Uterus (tissue), 4 donors: ENCODE measurements around the gene MFRP. TPM values are rescaled to one million over a fixed set of nuclear protein-coding genes. Genes with fewer than 3 reads are reported as not detected.

Experiments used
- DNase-seq, 2 donors: peaks; one replicate each; pipeline ENCODE4 v3.0.0-alpha.2; 2019 to 2020
- H3K27ac ChIP-seq, 2 donors: fragments of 200-600 bp; sonication (generic); 1 replicate in 1 of 2; 2 replicates in 1 of 2; pipeline ENCODE4 v1.5.1; 2016 to 2018
- H3K27me3 ChIP-seq, 2 donors: fragments of 200-600 bp; sonication (generic); one replicate each; pipeline ENCODE4 v1.5.1; 2018 to 2019; ENCODE audit warnings: control low read depth in 1 of 2
- H3K36me3 ChIP-seq, 2 donors: fragments of 200-600 bp; sonication (generic); one replicate each; pipeline ENCODE4 v1.5.1; 2019; ENCODE audit warnings: control low read depth in 1 of 2
- H3K4me1 ChIP-seq, 2 donors: fragments of 200-600 bp; sonication (generic); one replicate each; pipeline ENCODE4 v1.5.1; 2018 to 2019; ENCODE audit warnings: control low read depth in 1 of 2
- H3K4me3 ChIP-seq, 2 donors: fragments of 200-600 bp; sonication (generic); 1 replicate in 1 of 2; 2 replicates in 1 of 2; pipeline ENCODE4 v1.5.1; 2018 to 2019; ENCODE audit warnings: mild to moderate bottlenecking in 1 of 2
- H3K9me3 ChIP-seq, 2 donors: fragments of 200-600 bp; sonication (generic); one replicate each; pipeline ENCODE4 v1.5.1; 2019; ENCODE audit warnings: control low read depth in 1 of 2
- POLR2A ChIP-seq, 2 donors: fragments of 450-650 bp; IDR thresholded peaks; one replicate each; pipeline ENCODE4 v1.6.1; 2016; ENCODE audit warnings: antibody characterized with exemption in 2 of 2, mild to moderate bottlenecking in 1 of 2, moderate library complexity in 1 of 2
- intact Hi-C: fragments of 100-400 bp; cut with DNase I; formaldehyde crosslinking; loops from one replicate; pipeline ENCODE4 v1.15.1; 2023; ENCODE audit warnings: low total_unique reads
- total RNA-seq, 4 donors: library from RNA; depleted of rRNA in 3 of 4; stranded (reverse); fragments of >200 nt in 3 of 4; gene quantifications; one replicate each; pipeline versions ENCODE4 v1.1.0 to v1.2.4, GENCODE V29; 2014 to 2023
- TF ChIP-seq, protein P1 (sequence below), 4 experiments: fragments of 200-600 bp in 2 of 4; fragments of 450-650 bp in 2 of 4; sonication (generic) in 2 of 4; IDR thresholded peaks; one replicate each; pipeline ENCODE4 v1.5.1; 2016 to 2019; ENCODE audit warnings: antibody characterized with exemption in 4 of 4, mild to moderate bottlenecking in 2 of 4, moderate library complexity in 1 of 4
- donor health status: DM: yes; HTN: yes; CAD: no.

Gene MFRP
- total RNA-seq, 4 donors from 2014 or later = 0.07 to 0.26 TPM; not detected in 2

DNA sequence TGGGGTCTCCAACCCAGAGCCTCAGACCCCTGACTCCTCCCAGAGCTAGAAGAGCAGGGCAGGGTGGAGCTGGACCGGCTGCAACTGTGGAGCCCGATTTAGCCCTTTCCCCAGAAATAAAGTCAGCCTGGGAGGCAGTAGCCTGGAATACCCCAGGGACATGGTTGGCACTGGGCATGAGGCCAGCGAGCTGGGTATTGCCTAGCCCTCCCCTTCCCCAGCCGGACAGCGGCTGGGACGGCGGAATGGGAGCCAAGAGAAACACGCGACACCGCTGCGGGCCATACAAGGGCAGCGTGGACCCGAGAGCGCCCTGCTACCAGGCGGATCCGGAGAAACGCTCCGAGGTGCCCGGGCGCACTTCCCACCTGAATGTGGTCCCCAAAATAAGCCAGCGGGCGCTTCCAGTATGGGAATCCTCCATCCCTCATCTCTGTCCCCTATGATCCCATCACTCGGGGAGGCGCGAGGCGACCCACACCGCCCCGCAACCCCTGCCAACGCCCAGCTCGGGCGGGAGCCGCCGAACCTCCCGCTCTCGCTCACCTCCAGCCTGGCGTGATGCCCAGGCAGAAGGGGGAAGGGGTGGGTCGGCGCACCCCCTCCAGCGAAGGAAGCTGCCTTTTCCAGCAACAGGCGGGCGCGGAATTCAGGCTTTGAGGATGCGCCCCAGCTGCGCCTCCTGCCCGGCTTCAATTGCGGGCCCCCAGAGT is 30.3 kb downstream of the MFRP start:
- H3K36me3 ChIP-seq = no peaks in the 10 kb centered on the region
- no peaks in the 10 kb centered on the region for H3K27me3 ChIP-seq
- peak overlapping the region; percentile 93 to 94 for H3K27ac ChIP-seq
- H3K9me3 ChIP-seq = no peaks in the 10 kb centered on the region
- TF ChIP-seq, protein P1, sequence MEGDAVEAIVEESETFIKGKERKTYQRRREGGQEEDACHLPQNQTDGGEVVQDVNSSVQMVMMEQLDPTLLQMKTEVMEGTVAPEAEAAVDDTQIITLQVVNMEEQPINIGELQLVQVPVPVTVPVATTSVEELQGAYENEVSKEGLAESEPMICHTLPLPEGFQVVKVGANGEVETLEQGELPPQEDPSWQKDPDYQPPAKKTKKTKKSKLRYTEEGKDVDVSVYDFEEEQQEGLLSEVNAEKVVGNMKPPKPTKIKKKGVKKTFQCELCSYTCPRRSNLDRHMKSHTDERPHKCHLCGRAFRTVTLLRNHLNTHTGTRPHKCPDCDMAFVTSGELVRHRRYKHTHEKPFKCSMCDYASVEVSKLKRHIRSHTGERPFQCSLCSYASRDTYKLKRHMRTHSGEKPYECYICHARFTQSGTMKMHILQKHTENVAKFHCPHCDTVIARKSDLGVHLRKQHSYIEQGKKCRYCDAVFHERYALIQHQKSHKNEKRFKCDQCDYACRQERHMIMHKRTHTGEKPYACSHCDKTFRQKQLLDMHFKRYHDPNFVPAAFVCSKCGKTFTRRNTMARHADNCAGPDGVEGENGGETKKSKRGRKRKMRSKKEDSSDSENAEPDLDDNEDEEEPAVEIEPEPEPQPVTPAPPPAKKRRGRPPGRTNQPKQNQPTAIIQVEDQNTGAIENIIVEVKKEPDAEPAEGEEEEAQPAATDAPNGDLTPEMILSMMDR (IDR thresholded peaks at IDR 0.05) = no peak
- TF ChIP-seq POLR2A (IDR thresholded peaks at IDR 0.05) = peak in 1 of 2 donors; percentile 4
- H3K4me3 ChIP-seq = peak overlapping the region; percentile 58 to 67
- intact Hi-C loops = no loop called here
- no peaks in the 10 kb centered on the region for H3K4me1 ChIP-seq
- DNase-seq = peak; percentile 57 to 61

DNA sequence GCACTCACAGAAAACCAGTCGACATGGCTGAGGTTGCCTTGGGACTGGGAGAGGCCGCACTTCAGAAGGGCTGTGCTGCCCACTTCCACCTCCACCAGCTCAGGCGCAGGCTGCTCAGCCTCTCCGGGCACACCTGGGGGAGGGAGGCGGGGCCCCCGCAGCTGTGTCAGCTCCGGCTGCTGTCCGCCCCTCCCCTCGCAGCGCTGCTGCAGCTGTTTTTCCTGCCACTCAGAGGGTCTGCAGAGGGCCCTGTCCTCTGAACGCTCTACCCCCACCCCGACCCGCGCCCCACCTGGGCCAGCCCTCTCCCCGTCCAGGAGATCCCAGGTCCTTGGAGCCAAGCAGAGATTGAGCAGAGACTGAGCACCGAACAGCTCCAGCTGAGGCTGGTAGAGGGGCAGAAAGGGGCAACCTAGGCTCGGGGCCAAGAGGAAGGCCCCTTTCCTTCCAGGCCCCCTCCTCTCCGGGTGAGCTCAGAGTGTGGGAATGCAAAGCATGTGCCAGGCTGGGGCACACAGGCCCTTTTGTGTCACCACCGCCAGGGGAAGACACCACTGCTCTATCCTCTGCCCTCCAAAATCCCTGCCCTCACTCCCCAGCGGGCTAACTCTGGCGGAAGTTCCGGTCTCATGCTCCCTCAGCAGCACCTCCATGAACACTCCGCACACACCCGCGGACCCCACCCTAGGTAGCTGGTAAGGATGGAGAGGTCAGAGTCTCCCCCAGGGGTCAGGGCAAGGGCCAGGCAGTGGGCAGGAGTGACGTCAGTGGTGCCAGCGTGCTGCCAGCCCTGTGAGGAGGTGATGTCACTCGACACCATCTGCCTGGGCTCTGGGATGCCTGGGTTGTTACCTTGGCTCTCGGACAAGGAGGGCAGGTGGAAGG is 31.1 kb downstream of the MFRP start:
- peak in 1 of 2 donors; percentile 40 for DNase-seq
- TF ChIP-seq POLR2A (IDR thresholded peaks at IDR 0.05) = no peak
- TF ChIP-seq, protein P1 (IDR thresholded peaks at IDR 0.05) = peak in 1 of 4 experiments; percentile 21
- Histone ChIP-seq H3K27ac (peak overlapping the region; percentile 93 to 94), H3K4me3 (peak overlapping the region; percentile 58 to 67), H3K27me3 (no peaks in the 10 kb centered on the region), H3K9me3 (no peaks in the 10 kb centered on the region), H3K4me1 (no peaks in the 10 kb centered on the region), H3K36me3 (no peaks in the 10 kb centered on the region)
- intact Hi-C loops = no loop called here

DNA sequence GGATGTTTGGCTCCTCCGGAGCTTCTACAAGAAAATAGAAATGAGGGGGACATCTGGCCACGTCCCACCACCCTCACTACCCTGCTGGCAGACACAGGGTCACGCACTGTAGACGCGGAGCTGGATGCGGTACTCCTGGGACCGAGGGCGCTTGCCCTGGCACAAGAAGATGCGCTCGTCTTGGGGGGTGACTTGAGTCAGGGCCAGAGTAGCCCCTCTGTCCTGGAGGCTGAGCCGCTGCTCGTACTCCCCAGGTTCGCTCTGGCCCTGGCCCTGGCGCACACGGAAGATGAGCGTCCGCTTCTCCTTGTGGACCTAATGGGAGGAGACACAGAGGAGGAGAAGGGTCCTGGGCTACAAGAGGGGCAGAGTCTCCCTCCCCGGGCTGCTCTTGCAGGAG is 31.8 kb downstream of the MFRP start:
- H3K36me3 ChIP-seq = no peaks in the 10 kb centered on the region

DNA sequence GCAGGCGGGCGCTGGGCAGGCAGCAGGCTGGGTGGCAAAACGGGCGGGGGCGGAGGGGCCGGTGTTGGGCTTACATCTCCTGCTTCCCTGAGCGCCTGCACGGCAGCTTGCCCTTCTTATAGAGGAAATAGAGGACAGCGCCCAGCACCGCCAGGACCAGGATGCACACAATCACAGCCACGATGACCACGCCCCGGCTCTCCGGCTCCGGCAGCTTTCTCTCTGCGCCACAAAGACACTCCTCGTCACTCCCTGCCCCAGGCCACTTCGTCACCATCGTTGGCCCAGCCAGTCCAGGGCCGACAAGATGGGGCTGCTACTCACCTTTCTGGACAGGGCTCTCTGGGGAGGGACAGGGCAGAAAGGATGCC is 35.8 kb downstream of the MFRP start:
- no peak overlapping the region for H3K4me3 ChIP-seq
- TF ChIP-seq, protein P1 (IDR thresholded peaks at IDR 0.05) = no peak
- no peak for TF ChIP-seq POLR2A (IDR thresholded peaks at IDR 0.05)
- H3K27me3 ChIP-seq = no peaks in the 10 kb centered on the region
- DNase-seq = no peak
- H3K9me3 ChIP-seq = no peaks in the 10 kb centered on the region
- peak overlapping the region; percentile 2 to 35 for H3K27ac ChIP-seq
- intact Hi-C loops = no loop called here
- no peaks in the 10 kb centered on the region for H3K4me1 ChIP-seq
- H3K36me3 ChIP-seq = no peaks in the 10 kb centered on the region

More for the DNA sequence above, 31.8 kb downstream of the MFRP start:
- no peaks in the 10 kb centered on the region for H3K4me1 ChIP-seq
- intact Hi-C loops = no loop called here
- TF ChIP-seq POLR2A (IDR thresholded peaks at IDR 0.05) = no peak
- TF ChIP-seq, protein P1 (IDR thresholded peaks at IDR 0.05) = no peak
- H3K27me3 ChIP-seq = no peaks in the 10 kb centered on the region
- no peak for DNase-seq
- H3K27ac ChIP-seq = peak overlapping the region; percentile 93 to 94
- H3K9me3 ChIP-seq = no peaks in the 10 kb centered on the region
- peak overlapping the region in 1 of 2 donors; percentile 67 for H3K4me3 ChIP-seq
